Cardiac fibroblast (primary cell): ENCODE results near the gene VARS1.

Experiments used
- DNase-seq, 2 donors: peaks; one replicate each; pipeline versions ENCODE4 v3.0.0 to v3.0.0-alpha.2; 2010; ENCODE audit warnings: low read depth in 2 of 2
- H3K4me3 ChIP-seq, 2 donors: replicated peaks in 1 of 2; 1 replicate in 1 of 2; 2 replicates in 1 of 2; pipeline ENCODE4 v1.5.1; 2011; ENCODE audit warnings: low read depth in 2 of 2, low read length in 2 of 2, mild to moderate bottlenecking in 2 of 2, moderate library complexity in 1 of 2
- TF ChIP-seq, protein P1 (sequence below): IDR thresholded peaks from one replicate; pipeline ENCODE4 v1.5.1; 2011; ENCODE audit warnings: low read depth, mild to moderate bottlenecking, low read length, inconsistent platforms

The VARS1 gene

GRCh38 chr6:31780507-31781243 lies 14.9 kb downstream of the VARS1 start:
- DNase-seq: no peak
- TF ChIP-seq, protein P1, sequence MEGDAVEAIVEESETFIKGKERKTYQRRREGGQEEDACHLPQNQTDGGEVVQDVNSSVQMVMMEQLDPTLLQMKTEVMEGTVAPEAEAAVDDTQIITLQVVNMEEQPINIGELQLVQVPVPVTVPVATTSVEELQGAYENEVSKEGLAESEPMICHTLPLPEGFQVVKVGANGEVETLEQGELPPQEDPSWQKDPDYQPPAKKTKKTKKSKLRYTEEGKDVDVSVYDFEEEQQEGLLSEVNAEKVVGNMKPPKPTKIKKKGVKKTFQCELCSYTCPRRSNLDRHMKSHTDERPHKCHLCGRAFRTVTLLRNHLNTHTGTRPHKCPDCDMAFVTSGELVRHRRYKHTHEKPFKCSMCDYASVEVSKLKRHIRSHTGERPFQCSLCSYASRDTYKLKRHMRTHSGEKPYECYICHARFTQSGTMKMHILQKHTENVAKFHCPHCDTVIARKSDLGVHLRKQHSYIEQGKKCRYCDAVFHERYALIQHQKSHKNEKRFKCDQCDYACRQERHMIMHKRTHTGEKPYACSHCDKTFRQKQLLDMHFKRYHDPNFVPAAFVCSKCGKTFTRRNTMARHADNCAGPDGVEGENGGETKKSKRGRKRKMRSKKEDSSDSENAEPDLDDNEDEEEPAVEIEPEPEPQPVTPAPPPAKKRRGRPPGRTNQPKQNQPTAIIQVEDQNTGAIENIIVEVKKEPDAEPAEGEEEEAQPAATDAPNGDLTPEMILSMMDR: no peak
- no peak overlapping the region for H3K4me3 ChIP-seq

DNA sequence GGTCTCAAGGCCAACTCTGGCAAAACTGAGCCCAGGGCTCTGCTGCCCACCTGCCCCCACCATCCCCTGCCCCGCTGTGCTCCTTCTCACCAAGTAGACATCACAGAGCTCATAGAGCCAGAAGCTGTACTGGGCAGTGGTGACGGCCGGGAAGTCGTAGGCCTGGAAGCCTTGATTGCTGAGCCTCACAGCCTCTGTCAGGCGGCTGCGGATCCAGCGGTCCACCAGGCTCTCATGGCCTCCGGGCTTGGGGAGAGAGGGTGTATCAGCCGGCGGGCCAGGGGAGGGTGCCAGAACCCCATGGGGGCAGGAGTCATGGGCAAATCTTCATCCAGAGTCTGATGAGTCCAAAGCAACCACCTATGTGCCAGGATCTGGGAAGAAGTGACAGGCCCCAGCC lies 15.6 kb downstream of the VARS1 start:
- no peak overlapping the region for H3K4me3 ChIP-seq
- DNase-seq: no peak
- TF ChIP-seq, protein P1: no peak

GRCh38 chr6:31778999-31779885 lies 16.3 kb downstream of the VARS1 start:
- TF ChIP-seq, protein P1: no peak
- no peak for DNase-seq
- H3K4me3 ChIP-seq: no peak overlapping the region

- no peak for DNase-seq
- H3K4me3 ChIP-seq: no peak overlapping the region
- TF ChIP-seq, protein P1: no peak
These were observed 17.4 kb downstream of the VARS1 start for GRCh38 chr6:31778193-31778592.

GRCh38 chr6:31777667-31778050 lies 17.9 kb downstream of the VARS1 start:
- no peak for DNase-seq
- TF ChIP-seq, protein P1: no peak
- no peak overlapping the region for H3K4me3 ChIP-seq

DNA sequence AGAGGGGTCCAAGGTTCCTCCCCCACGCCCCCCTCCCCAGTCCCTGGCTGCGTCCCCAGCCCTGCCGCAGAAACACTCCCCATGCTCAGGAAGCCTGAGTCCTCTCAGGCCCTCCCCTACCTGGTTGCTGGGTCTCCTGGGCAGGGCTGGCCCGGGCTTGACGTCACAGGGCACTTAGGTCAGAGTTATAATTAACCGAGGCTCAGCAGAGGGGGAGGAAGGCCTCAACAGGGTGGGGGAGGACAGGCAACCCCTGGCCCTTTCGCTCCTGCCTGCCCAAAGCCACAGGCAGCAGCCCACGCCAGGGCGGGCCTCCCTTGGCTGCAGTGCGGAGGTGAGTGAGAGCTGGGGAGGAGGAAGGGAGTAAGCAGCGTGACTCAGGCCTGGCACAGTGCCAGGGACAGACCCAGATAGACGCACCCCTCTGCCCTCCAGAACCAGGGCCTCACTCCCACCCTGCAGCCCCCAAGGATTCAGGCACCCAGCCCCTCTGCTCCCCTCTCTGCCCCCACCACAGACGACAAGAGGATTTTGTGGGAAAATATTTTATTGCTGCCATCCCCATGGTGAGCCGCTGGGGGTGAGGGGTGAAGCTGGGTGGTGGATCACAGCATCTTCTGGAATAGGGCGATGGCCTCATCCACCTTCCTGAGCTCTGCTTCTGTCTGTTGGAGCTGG lies 18.4 kb downstream of the VARS1 start, which contains the start of gene VWA7:
Gene VWA7, minus strand, starts transcription at position 340 of the 678 bp plus-strand sequence. CDS start 549 bp downstream, outside the sequence.
- no peak within 1 kb of the TSS for H3K4me3 ChIP-seq
- DNase-seq: peak; percentile 73 to 85
- TF ChIP-seq, protein P1: no peak
